Lower lobe of right lung (tissue), 2 donors: ENCODE measurements around the gene GMPR2. TPM values are rescaled to one million over a fixed set of nuclear protein-coding genes. Genes with fewer than 3 reads are reported as not detected.

Experiments
- ATAC-seq, 2 donors: fragments of 200-7000 bp; cut with Tn5 transposase; one replicate each; pipeline ENCODE4 v1.9.1; 2020 to 2022; ENCODE audit warnings: mild to moderate bottlenecking in 2 of 2, moderate library complexity in 2 of 2
- DNase-seq: peaks from one replicate; pipeline ENCODE4 v3.0.0-alpha.2; 2020
- H3K27ac ChIP-seq: fragments of 200-600 bp; one replicate; pipeline ENCODE4 v1.8.0; 2022
- H3K27me3 ChIP-seq: fragments of 200-600 bp; one replicate; pipeline ENCODE4 v1.8.0; 2022; ENCODE audit warnings: low read depth
- H3K36me3 ChIP-seq: fragments of 200-600 bp; one replicate; pipeline ENCODE4 v1.8.0; 2022; ENCODE audit warnings: mild to moderate bottlenecking
- H3K4me1 ChIP-seq: fragments of 200-600 bp; one replicate; pipeline ENCODE4 v1.8.0; 2022
- H3K4me3 ChIP-seq: fragments of 200-600 bp; one replicate; pipeline ENCODE4 v1.8.0; 2022; ENCODE audit warnings: mild to moderate bottlenecking
- H3K9me3 ChIP-seq: fragments of 200-600 bp; one replicate; pipeline ENCODE4 v1.8.0; 2022
- CTCF ChIP-seq: fragments of 200-600 bp; IDR thresholded peaks from one replicate; pipeline ENCODE4 v1.8.0; 2022; ENCODE audit warnings: antibody characterized with exemption, mild to moderate bottlenecking
- intact Hi-C: fragments of 100-400 bp; cut with DNase I; formaldehyde crosslinking; loops from one replicate; pipeline ENCODE4 v1.11.0; 2022
- long read RNA-seq: library from polyadenylated mRNA; unstranded; transcript quantifications from one replicate; pipeline ENCODE4 v2.0.0, GENCODE V29; 2021
- total RNA-seq: library from RNA; stranded (reverse); fragmentation: NEBNext Ultra II Directional; extraction: Animal tissue kit (Norgen Biotek cat#: 25700); gene quantifications from one replicate; pipeline ENCODE4 v1.2.1, GENCODE V29; 2021
- donor health status: DM: no; HTN: yes; CAD: no; lungs with severe emphysema.

GMPR2 gene
- total RNA-seq, result 72.3 TPM
- long read RNA-seq, transcript GMPR2-204 (9 exons, 1,864 nt), result minor isoform, 9 of 72 reads
- long read RNA-seq, transcript GMPR2-202 (10 exons, 1,972 nt), result minor isoform, 9 of 72 reads
- long read RNA-seq, transcript GMPR2-223 (10 exons, 1,893 nt), result major isoform, 19 of 72 reads
- long read RNA-seq, transcript GMPR2-203 (10 exons, 1,652 nt), result minor isoform, 14 of 72 reads
- long read RNA-seq, partial matches to known transcripts, result 1 of 72 reads
- long read RNA-seq, other reads (novel, unspliced or antisense), result 19 of 72 reads

GRCh38 chr14:24232645-24233537, at the start of gene GMPR2:
Gene GMPR2 (plus strand): TSS chr14:24232929. CDS start chr14:24233254, 325 bp downstream.
- Histone ChIP-seq H3K4me1 (peaks cover 30% of the 10 kb centered on the region), H3K9me3 (no peaks in the 10 kb centered on the region), H3K4me3 (peak within 1 kb of the TSS; percentile 83), H3K27ac (peak within 1 kb of the TSS; percentile 91), H3K27me3 (no peaks in the 10 kb centered on the region), H3K36me3 (peaks cover 43% of the 10 kb centered on the region)
- DNase-seq (no peak), ATAC-seq (peak; percentile 74 to 81)
- no peak for TF ChIP-seq CTCF
- intact Hi-C loops, result no loop called here

DNA sequence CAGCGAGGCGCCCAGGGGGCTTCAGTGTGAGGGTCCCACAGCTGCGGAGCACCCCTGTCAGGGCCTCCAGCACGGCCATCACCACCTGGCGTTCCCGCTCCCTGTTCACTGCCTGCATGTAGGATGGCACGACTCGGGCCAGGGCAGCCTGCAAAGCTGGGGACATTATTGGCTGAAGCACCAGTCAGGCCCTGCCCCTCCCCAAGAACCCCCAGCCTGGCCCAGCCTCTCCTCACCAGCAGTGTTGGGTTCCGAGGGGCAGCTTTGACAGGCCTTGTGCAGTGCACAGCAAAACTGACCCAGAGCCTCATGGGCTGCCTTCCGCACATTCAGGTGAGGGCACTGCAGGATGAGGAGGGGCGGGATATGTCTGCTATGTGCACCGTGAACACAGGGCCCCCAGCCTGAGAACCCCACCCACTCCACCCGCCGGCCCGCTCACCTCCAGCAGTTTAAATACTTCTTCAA, 49.7 kb upstream of the GMPR2 start:
- H3K4me3 ChIP-seq, result no peak overlapping the region
- H3K27me3 ChIP-seq, result no peaks in the 10 kb centered on the region
- ATAC-seq (no peak), DNase-seq (no peak)
- no peaks in the 10 kb centered on the region for H3K9me3 ChIP-seq
- intact Hi-C loops, result no loop called here
- H3K27ac ChIP-seq, result no peak overlapping the region
- H3K36me3 ChIP-seq, result peaks cover 88% of the 10 kb centered on the region
- peaks cover 10% of the 10 kb centered on the region for H3K4me1 ChIP-seq
- no peak for TF ChIP-seq CTCF

DNA sequence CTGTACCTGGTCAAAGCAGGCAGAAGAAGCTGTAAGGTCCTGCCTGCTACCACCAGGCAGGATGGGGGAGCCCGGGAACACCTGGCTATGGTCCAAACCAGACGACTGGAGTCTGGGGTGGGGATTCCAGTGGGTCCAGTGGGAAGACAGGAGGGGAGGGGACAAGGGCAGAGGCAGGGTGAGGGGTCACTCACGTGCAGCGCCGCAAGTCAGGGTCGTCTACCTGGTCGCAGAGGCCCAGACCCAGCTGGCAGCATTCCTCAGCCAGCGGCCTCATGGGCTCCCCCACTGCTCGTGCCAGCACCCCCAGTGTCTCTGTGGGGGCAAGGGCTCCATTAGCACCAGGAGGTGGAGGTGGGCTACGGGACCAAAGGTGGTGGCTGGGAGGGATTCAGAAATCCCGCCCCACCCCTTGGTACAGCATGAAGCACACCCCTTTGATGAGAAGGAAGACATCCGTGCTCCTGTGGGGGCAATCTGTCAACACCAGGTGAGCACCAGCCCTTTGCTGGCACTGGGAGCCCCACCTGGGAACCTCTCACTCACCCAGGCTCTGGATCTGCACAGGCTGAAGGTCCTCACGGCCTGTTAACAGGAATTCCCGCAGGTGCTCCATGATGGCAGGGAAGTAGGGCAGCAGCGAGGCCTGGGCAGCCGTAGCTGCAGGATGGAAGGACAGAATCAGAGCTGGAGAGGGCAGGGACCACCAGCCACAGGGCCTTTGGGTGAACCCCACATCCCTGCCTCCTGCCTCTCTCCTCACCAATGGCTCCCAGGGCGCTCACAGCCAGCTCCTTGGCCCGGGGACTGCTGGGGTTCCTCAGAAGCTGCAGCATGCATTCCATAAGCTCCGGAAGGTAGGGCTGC, 48.4 kb upstream of the GMPR2 start:
- DNase-seq, result no peak
- Histone ChIP-seq H3K27ac (no peak overlapping the region), H3K27me3 (no peaks in the 10 kb centered on the region), H3K4me1 (peaks cover 20% of the 10 kb centered on the region), H3K4me3 (no peak overlapping the region), H3K36me3 (peaks cover 75% of the 10 kb centered on the region), H3K9me3 (no peaks in the 10 kb centered on the region)
- ATAC-seq, result no peak
- no peak for TF ChIP-seq CTCF
- intact Hi-C loops, result no loop called here

GRCh38 chr14:24185026-24185425, 47.7 kb upstream of the GMPR2 start:
- Histone ChIP-seq H3K27me3 (no peaks in the 10 kb centered on the region), H3K27ac (no peak overlapping the region), H3K4me3 (no peak overlapping the region), H3K36me3 (peaks cover 72% of the 10 kb centered on the region), H3K4me1 (peaks cover 20% of the 10 kb centered on the region), H3K9me3 (no peaks in the 10 kb centered on the region)
- ATAC-seq (no peak), DNase-seq (no peak)
- TF ChIP-seq CTCF, result no peak
- intact Hi-C loops, result no loop called here

DNA sequence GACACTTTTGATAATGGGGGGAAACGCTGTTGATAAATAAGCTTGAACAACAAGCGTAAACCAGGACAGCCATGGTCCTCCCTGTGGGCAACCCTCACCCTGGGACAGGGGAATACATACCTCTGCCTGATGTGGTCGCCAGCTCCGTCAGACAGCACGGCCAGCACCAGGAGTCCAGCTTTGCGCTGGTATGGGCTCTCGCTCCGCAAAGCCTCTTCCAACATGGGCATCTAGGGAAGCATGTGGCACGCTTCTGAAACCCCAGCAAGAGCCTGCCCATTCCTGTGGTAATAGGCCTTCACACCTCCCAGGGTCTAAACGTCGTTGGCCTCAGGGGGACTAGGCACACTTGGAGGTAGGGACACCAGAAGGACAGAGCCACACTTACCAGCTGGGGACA, 47.0 kb upstream of the GMPR2 start:
- DNase-seq, result no peak
- intact Hi-C loops, result no loop called here
- no peak for ATAC-seq
- H3K4me3 ChIP-seq, result no peak overlapping the region
- H3K27ac ChIP-seq, result no peak overlapping the region
- peaks cover 71% of the 10 kb centered on the region for H3K36me3 ChIP-seq
- peaks cover 20% of the 10 kb centered on the region for H3K4me1 ChIP-seq
- no peaks in the 10 kb centered on the region for H3K9me3 ChIP-seq
- TF ChIP-seq CTCF, result no peak
- no peaks in the 10 kb centered on the region for H3K27me3 ChIP-seq
